Transverse colon (tissue), 4 donors: ENCODE measurements around the gene ZNF740. TPM values are rescaled to one million over a fixed set of nuclear protein-coding genes. Genes with fewer than 3 reads are reported as not detected.

ENCODE experiments used
- DNase-seq: peaks from one replicate; pipeline ENCODE4 v3.0.0-alpha.2; 2019
- H3K27ac ChIP-seq, 4 donors: fragments of 200-600 bp; sonication (generic); 2 replicates each; pipeline ENCODE4 v1.5.1; 2016 to 2018; ENCODE audit warnings: inconsistent platforms in 4 of 4
- H3K27me3 ChIP-seq: fragments of 200-600 bp; sonication (generic); 2 replicates; pipeline ENCODE4 v1.5.1; 2017; ENCODE audit warnings: inconsistent platforms
- H3K36me3 ChIP-seq, 4 donors: fragments of 200-600 bp; sonication (generic); 2 replicates each; pipeline ENCODE4 v1.5.1; 2017 to 2019; ENCODE audit warnings: inconsistent platforms in 4 of 4
- H3K4me1 ChIP-seq, 4 donors: fragments of 200-600 bp; sonication (generic); 2 replicates each; pipeline ENCODE4 v1.5.1; 2017 to 2020; ENCODE audit warnings: inconsistent platforms in 4 of 4
- H3K4me3 ChIP-seq, 4 donors: fragments of 200-600 bp; sonication (generic); 1 replicate in 1 of 4; 2 replicates in 3 of 4; pipeline versions ENCODE4 v1.5.1 to v1.6.1; 2017 to 2019; ENCODE audit warnings: inconsistent platforms in 4 of 4
- H3K9me3 ChIP-seq, 2 donors: fragments of 200-600 bp; sonication (generic); 2 replicates each; pipeline ENCODE4 v1.5.1; 2017 to 2019; ENCODE audit warnings: inconsistent platforms in 2 of 2
- CTCF ChIP-seq, 5 experiments: fragments of 200-600 bp in 3 of 5; fragments of 450-650 bp in 2 of 5; sonication (generic) in 3 of 5; IDR thresholded peaks; 1 replicate in 2 of 5; 2 replicates in 3 of 5; pipeline ENCODE4 v1.5.1; 2016 to 2017; ENCODE audit warnings: antibody characterized with exemption in 5 of 5, inconsistent platforms in 3 of 5, mild to moderate bottlenecking in 2 of 5, moderate library complexity in 1 of 5
- EP300 ChIP-seq: sonication (generic); formaldehyde crosslinking; IDR thresholded peaks from one replicate; pipeline ENCODE4 v1.6.1; 2017; ENCODE audit warnings: antibody characterized with exemption, low read depth
- POLR2A ChIP-seq: fragments of 450-650 bp; IDR thresholded peaks from one replicate; pipeline ENCODE4 v1.6.1; 2016; ENCODE audit warnings: antibody characterized with exemption, mild to moderate bottlenecking, moderate library complexity
- POLR2AphosphoS5 ChIP-seq, 3 donors: sonication (generic); formaldehyde crosslinking; IDR thresholded peaks; one replicate each; pipeline ENCODE4 v1.6.1; 2016; ENCODE audit warnings: antibody characterized with exemption in 3 of 3
- WGBS, 2 donors: methylation state at CpG; one replicate each; pipeline ENCODE4 v1.1.5; 2018; ENCODE audit warnings: low coverage in 1 of 2; 5-methylcytosine and 5-hydroxymethylcytosine counted together
- in situ Hi-C, 4 donors: fragments of 200-750 bp; cut with MboI; loops; one replicate each; pipeline versions ENCODE4 v1.15.0 to v1.15.1; 2017; ENCODE audit warnings: low sequenced_read_pairs in 3 of 4, low pct_ligation_motif_present in 1 of 4, low pct_unique_long_range_greater_than_20kb in 1 of 4
- intact Hi-C: fragments of 100-400 bp; cut with DNase I; formaldehyde crosslinking; loops from one replicate; pipeline ENCODE4 v1.15.1; 2023; ENCODE audit warnings: low total_unique reads
- total RNA-seq, 4 donors: library from RNA; depleted of rRNA; stranded (reverse); fragments of >200 nt; gene quantifications; one replicate each; pipeline ENCODE4 v1.1.0, GENCODE V29; 2016

The ZNF740 gene
- total RNA-seq, 4 donors from 2014 or later, result 9.7 to 21.9 (median 16.3) TPM

GRCh38 chr12:53219956-53220693 lies 39.6 kb downstream of the ZNF740 start:
- no peaks in the 10 kb centered on the region for H3K9me3 ChIP-seq
- H3K36me3 ChIP-seq, result no peaks in the 10 kb centered on the region
- TF ChIP-seq POLR2A (no peak), CTCF (IDR thresholded peaks at IDR 0.05) (no peak), POLR2AphosphoS5 (IDR thresholded peaks at IDR 0.05) (peak in 1 of 3 donors; percentile 34), EP300 (no peak)
- in situ Hi-C loops, result loop anchor here in 2 of 4 donors (10.0 kb wide), 1 partner anchor 65 kb away; no protein-coding TSS in a partner anchor
- intact Hi-C loops, result loop anchor here (2.0 to 5.0 kb wide), 2 partner anchors 31 to 67 kb away; no protein-coding TSS in a partner anchor
- H3K27ac ChIP-seq, result peak overlapping the region; percentile 98 to 100 (median 99)
- 0% methylated on average over 10 to 44 of the region's 53 CpGs for WGBS, 2 donors
- H3K27me3 ChIP-seq, result no peaks in the 10 kb centered on the region
- peak overlapping the region; percentile 55 to 74 (median 62) for H3K4me3 ChIP-seq
- H3K4me1 ChIP-seq, result peaks cover 56 to 73% (median 66%) of the 10 kb centered on the region in 4 donors
- peak; percentile 77 for DNase-seq

- Histone ChIP-seq H3K9me3 (no peaks in the 10 kb centered on the region), H3K4me3 (peak overlapping the region; percentile 12 to 74 (median 56)), H3K4me1 (peaks cover 62 to 77% (median 66%) of the 10 kb centered on the region in 4 donors), H3K27ac (peak overlapping the region; percentile 98 to 100 (median 99)), H3K27me3 (no peaks in the 10 kb centered on the region), H3K36me3 (no peaks in the 10 kb centered on the region)
- in situ Hi-C loops (no loop called here), intact Hi-C loops (no loop called here)
- peak; percentile 92 for DNase-seq
- WGBS, 2 donors, result 1% methylated on average over 27 of the region's 42 CpGs; no CpG with 5 or more reads in 1 of the 2 donors
- no peak for TF ChIP-seq CTCF (IDR thresholded peaks at IDR 0.05)
- TF ChIP-seq EP300, result no peak
- peak; percentile 43 to 68 (median 56) for TF ChIP-seq POLR2AphosphoS5 (IDR thresholded peaks at IDR 0.05)
- no peak for TF ChIP-seq POLR2A
These were observed 40.2 kb downstream of the ZNF740 start for GRCh38 chr12:53220694-53221202.

GRCh38 chr12:53221203-53222080 lies 40.9 kb downstream of the ZNF740 start:
- Histone ChIP-seq H3K4me1 (peaks cover 61 to 73% (median 66%) of the 10 kb centered on the region in 4 donors), H3K4me3 (peak overlapping the region; percentile 26 to 74 (median 56)), H3K9me3 (no peaks in the 10 kb centered on the region), H3K36me3 (no peaks in the 10 kb centered on the region), H3K27ac (peak overlapping the region; percentile 98 to 100 (median 99)), H3K27me3 (no peaks in the 10 kb centered on the region)
- WGBS, 2 donors, result 1% methylated on average over 32 to 61 of the region's 72 CpGs
- DNase-seq, result peak; percentile 82
- TF ChIP-seq EP300 (no peak), CTCF (IDR thresholded peaks at IDR 0.05) (peak in 2 of 5 experiments; percentile 12 to 42), POLR2A (peak; percentile 89), POLR2AphosphoS5 (IDR thresholded peaks at IDR 0.05) (peak in 2 of 3 donors; percentile 0 to 48)
- intact Hi-C loops, result no loop called here
- in situ Hi-C loops, result no loop called here
